ENCODE results near the gene RABL2A.
A peak's percentile ranks its signal among the peaks of the same experiment; 100 is the strongest.
"Not testable (repeated sequence)": the region's sequence is repeated elsewhere in the genome, so short reads cannot be mapped to it uniquely, and the experiment has no call there.

The RABL2A gene

DNA sequence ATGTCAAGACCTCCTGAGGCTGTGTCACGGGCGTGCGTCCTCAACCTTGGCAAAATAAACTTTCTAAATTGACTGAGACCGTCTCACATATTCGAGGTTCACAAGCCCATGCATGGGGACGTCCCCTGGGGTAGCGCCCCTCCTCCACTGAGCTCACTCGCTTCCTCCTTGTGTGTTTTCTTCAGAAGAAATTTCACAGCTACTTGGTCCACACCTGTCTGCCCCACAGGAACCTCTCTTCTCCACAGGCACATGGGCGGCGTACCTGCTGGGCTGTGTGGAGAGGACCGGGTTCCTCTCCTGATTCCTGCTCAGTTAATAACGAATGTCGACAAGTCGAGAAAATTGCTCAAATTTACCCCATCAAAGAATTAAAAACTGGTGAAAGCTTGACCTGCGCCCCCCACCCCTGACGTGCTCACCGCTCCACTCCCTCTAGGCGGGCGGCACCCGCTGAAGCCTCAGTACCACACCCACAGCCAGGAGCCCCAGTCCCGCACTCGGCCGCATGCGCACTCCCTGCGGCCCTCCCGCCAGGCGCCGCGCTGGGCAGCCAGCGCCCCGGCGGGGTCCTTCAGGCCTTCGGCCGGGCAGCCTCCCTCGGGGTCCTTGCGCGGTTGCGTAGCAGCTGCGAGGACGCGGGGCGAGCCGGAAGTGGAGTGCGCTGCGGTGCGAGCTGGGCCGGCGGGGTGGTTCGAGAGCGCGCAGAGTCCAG lies at the start of gene RABL2A:
Gene RABL2A (plus strand): TSS at position 651 of the 715 bp plus-strand sequence. CDS start 1,341 bp downstream, outside the sequence.
- DNase-seq (ENCODE audit: low read depth) = peak; percentile 71

DNA sequence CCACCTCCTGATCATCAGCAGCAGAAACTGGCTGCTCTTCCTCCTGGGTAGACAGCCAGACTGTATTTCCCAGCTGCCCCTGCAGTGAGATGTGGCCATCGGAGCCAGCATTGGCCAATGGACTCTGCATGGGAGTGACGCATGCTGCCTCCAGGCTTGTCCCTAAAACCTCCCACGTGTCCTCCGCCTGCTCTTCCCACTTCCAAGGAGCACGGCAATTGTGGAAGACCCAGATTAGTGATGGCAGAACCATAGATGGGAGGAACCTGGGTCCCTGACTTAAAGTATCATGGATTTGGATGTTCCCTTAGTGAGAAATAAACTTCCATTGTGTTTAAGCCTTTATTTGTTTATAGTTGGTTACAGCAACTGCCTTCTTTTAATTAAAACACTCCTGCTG lies 48.6 kb upstream of the RABL2A start:
- DNase-seq (ENCODE audit: low read depth) = not testable (repeated sequence)

DNA sequence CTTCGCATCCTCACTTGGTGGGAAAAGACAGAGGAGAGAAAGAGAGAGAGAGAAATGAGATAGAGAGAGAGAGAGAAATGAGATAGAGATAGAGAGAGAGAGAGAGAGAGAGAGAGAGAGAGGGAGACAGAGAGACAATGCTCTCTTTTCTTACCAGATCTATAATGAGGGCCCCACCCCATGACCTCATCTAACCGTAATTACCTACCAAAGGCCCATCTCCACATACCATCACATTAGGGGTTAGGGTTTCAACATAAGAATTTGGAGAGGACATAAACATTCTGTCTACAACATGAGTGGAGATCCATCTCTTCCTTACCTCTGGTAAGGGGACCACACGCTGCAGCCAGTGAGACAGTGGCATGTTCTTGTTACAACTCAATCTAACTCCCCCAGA lies 44.6 kb upstream of the RABL2A start:
- DNase-seq (ENCODE audit: low read depth) = not testable (repeated sequence)

DNA sequence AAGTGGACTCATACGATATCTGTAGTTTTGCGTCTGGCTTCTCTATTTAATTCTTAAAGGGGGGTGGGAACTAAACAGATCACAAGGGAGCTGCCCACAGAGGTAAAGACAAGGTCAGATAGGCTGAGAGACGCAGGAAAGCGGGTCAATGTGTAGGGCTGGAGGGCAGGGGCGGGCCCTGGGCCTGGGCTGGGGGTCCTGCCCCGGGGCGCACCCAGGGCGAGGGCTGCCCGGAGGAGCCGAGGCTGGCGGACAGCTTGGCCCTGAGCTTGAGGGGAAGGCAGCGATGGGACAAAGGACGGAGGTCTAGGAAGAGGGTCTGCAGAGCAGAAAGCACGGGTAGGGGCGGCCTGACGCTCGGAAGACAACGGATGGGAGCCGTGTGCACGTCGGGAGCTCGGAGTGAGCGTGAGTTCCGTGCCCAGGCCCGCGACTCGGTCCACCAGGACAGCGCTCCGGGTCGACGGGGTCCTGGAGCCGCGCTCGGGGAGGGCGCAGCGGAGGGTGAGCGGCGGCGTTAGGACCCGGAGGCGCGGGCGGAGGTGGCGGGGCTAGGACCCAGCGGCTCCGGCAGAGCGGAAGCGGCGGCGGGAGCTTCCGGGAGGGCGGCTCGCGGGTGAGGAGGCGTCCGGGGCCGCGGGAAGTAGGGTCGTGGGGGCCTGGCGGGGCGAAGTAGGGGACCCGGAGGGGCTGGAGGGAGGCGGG lies 43.4 kb upstream of the RABL2A start:
- DNase-seq (ENCODE audit: low read depth) = peak; percentile 72

DNA sequence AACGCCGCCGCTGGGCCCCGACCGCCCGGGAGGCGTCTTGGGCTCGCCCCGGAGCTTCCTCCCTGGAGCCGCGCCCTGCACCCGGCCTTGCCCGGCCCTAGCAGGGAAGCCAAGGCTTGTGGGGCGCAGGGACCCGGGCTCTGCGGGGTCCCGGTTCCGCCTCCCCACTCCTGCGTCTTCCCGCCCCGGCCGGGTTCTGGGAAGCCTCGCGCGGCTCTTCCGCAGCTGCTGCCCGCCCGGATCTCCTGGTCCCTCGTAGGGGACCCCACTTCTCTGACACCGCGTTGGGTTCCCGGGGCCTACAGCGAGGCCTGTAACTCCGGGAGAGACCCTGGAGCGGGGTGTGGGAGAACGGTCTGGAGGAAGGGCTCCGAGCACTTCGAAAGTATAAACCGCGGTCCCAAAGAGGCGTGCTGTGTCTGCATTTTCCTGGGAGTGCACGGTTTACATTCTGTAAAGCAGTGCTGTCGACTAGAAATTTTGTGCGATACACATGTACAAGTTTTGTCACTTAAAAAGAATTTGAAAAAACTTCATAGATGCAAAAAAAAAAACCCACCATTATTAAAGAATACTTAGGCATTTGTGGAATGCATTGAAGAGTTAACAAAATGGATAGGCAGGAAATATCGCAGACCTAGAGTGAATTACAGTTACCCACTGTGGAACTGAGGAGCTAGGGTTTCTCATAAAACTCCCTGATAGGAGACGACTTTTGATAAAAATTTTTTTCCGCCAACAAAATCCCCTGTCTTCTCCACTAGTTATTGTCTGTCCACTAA lies 42.6 kb upstream of the RABL2A start:
- DNase-seq (ENCODE audit: low read depth) = not testable (repeated sequence)

DNA sequence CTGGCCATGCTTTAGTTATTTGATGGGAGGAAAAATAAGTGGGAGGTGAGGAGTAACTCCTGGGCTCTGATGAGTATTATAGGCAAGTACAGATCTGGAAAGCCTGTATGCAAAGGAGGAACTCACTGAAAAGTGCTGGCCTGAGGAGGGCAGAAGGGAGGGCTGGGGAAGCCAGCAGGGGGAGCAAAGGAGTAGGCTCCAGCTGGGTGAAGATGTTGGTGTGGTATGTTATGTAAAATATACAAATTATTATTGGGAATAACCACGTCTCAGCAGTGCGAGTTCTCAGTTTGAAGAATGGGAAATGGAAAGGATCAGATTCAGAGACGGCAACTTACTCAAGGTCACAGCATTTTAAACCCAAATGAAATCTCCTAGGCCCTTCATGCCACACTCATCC lies 39.9 kb upstream of the RABL2A start:
- DNase-seq (ENCODE audit: low read depth) = peak; percentile 41

DNA sequence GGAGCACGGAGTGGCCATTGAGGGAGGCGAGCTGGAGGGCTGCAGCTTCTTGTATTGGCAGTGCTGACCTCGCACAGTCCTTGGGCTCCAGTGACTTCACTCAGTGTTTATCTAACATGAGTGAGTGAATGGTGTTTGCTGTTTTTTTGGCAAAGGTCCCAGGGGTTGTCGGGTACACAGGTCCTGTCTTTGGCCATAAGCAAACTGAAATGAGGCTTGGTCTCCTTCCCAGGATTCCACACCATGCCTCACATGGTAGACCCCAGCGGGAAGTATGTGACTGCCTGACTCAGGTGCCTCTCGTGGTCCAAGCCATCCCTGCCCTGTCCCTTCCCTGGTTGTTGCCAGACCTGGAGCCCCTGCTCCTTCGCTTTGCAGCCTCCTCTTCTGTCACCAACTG lies 37.5 kb upstream of the RABL2A start:
- not testable (repeated sequence) for DNase-seq (ENCODE audit: low read depth)

DNA sequence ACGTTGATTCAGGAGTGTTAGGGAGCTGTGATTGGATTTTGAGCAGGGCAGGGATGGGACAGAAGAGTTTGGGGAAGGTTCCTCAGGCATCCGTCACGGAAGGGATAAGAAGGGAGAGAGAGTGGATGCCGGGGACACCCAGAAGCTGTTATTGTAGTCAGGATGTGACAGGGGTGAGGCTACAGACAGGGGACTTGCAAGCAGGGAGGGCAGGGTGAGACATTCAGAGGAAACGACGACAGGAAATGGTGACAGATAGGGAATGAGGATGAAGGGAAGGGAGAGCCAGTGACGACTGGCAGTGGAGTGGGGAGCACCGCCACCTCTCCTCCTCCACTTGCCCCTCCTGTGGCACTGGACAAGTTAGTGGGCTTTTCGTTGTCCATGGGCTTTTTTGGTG lies 35.1 kb upstream of the RABL2A start:
- not testable (repeated sequence) for DNase-seq (ENCODE audit: low read depth)

DNA sequence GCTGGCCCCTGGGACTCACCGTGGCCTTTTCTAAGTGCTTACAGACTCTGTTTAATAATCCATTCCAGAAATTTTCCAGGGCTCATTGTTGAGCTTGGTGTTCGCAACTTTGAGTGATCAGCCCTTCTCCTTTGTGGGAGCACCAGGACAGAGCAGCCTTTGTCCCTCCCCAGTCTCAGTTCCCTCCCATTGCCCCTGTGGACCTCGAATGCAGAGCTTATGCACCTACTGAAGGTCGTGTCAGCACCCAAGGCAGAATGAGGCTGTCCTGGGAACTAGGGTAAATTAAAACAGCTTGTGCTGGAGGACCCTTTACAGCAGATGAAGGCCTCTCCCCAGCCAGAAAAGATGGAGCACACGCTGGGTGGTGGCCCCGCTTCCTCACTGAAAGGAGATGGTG lies 33.8 kb upstream of the RABL2A start:
- DNase-seq (ENCODE audit: low read depth) = not testable (repeated sequence)

DNA sequence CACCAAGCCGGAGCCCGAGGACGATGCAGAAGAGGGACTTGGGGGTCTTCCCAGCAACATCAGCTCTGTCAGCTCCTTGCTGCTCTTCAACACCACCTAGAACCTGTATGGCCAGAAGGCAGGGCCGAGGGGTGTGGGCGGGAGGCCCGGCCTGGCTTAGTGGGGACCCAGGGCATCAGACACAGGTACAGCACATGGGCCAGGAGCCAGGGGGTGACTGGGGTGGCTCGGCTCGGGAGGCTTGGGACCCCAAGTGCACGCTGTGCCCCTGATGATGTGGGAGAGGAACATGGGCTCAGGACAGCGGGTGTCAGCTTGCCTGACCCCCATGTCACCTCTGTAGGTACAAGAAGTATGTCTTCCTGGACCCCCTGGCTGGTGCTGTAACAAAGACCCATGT lies 31.3 kb upstream of the RABL2A start:
- not testable (repeated sequence) for DNase-seq (ENCODE audit: low read depth)

DNA sequence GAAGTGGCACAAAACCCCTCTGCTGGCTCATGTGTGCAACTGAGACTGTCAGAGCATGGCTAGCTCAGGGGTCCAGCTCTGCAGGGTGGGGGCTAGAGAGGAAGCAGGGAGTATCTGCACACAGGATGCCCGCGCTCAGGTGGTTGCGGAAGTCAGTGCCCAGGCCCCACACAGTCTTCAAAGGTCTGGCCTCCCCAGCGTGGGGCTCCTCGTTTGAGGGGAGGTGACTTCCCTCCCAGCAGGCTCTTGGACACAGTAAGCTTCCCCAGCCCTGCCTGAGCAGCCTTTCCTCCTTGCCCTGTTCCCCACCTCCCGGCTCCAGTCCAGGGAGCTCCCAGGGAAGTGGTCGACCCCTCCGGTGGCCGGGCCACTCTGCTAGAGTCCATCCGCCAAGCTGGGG lies 29.9 kb upstream of the RABL2A start:
- DNase-seq (ENCODE audit: low read depth) = not testable (repeated sequence)

DNA sequence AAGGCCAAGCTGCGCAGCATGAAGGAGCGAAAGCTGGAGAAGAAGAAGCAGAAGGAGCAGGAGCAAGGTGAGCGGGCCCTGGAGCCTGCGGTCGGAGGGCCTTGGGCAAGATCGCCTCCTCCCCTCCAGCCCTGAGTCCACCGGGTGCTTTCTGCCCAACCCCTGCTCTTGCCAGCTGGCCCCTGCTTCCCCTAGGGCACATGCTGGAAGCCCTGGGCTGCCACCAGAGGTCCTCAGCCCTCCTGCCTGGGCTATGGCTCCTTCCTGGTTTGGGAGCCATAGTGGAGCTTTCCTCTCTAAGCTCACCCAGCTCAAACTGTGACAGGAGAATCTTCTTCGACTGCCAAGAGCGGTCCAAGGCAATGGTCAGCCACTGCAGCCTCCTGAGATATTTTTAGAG lies 29.5 kb upstream of the RABL2A start:
- not testable (repeated sequence) for DNase-seq (ENCODE audit: low read depth)

DNA sequence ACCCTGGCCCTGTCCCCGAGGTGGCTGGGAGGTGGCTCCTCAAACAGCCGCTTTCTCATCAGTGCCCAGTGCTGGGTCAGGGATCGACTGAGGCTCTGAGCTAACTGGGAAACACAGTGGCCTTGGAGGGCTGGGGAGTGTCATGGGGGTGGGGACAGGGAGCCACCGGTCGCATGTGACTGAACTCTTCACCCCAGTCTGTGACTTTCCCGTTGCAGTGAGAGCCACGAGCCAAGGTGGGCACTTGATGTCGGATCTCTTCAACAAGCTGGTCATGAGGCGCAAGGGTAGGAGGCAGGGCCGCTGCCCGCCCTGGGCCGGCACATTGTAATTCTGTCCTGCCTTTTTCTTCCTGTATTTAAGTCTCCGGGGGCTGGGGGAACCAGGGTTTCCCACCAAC lies 28.9 kb upstream of the RABL2A start:
- not testable (repeated sequence) for DNase-seq (ENCODE audit: low read depth)

DNA sequence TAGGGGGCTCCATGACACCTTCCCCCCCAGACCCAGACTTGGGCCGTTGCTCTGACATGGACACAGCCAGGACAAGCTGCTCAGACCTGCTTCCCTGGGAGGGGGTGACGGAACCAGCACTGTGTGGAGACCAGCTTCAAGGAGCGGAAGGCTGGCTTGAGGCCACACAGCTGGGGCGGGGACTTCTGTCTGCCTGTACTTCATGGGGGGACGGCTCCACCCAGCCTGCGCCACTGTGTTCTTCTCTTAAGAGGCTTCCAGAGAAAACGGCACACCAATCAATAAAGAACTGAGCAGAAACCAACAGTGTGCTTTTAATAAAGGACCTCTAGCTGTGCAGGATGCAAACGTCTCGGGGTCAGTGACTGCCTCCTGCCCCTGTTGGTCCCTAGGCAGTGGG lies 28.3 kb upstream of the RABL2A start:
- DNase-seq (ENCODE audit: low read depth) = not testable (repeated sequence)

DNA sequence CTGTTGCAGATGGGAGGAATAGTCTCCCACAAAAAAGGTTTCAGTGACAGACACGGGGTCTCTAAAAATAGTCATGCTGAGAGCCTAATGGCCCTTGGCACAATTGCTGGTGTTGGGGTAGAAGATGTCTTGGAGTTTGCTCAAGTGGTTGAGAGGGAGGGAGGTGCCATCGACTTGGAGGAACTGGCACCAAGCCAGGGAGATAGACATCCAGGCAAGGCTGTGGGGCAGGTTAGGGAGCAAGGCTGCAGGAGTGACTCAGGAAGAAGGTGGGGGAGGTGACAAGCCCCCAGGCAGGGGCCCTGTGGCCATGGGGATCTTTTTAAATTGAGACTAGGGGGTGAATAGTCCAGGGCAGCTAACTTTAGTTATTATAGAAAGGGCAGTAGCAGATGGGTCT lies 27.9 kb upstream of the RABL2A start:
- not testable (repeated sequence) for DNase-seq (ENCODE audit: low read depth)

DNA sequence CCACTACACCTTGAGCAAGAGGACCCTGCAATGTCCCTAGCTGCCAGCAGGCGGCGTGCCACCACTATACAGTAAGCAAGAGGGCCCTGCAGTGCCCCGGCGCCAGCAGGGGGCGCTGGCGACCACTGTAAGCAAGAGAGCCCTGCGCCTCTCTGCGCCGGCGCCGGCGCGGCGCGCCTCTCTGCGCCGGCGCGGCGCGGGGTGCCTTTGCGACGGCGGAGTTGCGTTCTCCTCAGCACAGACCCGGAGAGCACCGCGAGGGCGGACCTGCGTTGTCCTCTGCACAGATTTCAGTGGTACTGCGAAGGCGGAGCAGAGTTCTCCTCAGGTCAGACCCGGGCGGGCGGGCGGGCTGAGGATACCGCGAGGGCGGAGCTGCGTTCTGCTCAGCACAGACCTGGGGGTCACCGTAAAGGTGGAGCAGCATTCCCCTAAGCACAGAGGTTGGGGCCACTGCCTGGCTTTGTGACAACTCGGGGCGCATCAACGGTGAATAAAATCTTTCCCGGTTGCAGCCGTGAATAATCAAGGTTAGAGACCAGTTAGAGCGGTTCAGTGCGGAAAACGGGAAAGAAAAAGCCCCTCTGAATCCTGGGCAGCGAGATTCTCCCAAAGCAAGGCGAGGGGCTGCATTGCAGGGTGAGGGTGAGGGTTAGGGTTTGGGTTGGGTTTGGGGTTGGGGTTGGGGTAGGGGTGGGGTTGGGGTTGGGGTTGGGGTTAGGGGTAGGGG lies 24.9 kb upstream of the RABL2A start:
- DNase-seq (ENCODE audit: low read depth) = not testable (repeated sequence)

DNA sequence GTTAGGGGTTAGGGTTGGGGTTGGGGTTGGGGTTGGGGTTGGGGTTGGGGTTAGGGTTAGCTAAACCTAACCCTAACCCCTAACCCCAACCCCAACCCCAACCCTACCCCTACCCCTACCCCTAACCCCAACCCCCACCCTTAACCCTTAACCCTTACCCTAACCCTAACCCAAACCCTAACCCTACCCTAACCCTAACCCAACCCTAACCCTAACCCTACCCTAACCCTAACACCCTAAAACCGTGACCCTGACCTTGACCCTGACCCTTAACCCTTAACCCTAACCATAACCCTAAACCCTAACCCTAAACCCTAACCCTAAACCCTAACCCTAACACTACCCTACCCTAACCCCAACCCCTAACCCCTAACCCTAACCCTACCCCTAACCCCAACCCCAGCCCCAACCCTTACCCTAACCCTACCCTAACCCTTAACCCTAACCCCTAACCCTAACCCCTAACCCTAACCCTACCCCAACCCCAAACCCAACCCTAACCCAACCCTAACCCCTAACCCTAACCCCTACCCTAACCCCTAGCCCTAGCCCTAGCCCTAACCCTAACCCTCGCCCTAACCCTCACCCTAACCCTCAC lies 24.1 kb upstream of the RABL2A start:
- DNase-seq (ENCODE audit: low read depth) = no peak

DNA sequence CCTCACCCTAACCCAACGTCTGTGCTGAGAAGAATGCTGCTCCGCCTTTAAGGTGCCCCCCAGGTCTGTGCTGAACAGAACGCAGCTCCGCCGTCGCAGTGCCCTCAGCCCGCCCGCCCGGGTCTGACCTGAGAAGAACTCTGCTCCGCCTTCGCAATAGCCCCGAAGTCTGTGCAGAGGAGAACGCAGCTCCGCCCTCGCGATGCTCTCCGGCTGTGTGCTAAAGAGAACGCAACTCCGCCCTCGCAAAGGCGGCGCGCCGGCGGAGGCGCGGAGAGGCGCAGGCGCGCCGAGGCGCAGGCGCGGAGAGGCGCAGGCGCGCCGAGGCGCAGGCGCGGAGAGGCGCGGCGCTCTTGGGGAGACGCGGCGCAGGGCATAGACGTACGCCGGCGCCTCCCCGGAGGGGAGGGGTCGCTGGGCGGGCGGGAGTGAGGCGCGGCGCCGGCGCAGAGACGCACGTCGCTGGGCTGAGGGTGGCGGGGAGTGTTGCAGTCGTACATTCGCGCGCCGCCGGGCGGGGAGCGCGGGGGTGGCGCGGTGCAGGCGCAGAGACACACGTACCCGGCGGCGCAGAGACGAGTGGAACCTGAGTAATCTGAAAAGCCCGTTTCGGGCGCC lies 23.5 kb upstream of the RABL2A start:
- peak; percentile 85 for DNase-seq (ENCODE audit: low read depth)

DNA sequence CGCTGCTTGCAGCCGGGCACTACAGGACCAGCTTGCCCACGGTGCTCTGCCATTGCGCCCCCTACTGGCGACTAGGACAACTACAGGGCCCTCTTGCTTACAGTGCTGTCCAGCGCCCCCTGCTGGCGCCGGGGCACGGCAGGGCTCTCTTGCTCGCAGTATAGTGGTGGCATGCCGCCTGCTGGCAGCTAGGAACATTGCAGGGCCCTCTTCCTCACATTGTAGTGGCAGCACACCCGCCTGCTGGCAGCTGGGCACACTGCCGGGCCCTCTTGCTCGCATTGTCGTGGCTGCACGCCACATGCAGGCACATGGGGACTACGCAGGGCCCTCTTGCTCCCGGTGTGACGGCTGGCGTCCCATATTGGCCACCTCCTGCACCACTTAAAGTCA lies 23.0 kb upstream of the RABL2A start:
- peak; percentile 88 for DNase-seq (ENCODE audit: low read depth)

DNA sequence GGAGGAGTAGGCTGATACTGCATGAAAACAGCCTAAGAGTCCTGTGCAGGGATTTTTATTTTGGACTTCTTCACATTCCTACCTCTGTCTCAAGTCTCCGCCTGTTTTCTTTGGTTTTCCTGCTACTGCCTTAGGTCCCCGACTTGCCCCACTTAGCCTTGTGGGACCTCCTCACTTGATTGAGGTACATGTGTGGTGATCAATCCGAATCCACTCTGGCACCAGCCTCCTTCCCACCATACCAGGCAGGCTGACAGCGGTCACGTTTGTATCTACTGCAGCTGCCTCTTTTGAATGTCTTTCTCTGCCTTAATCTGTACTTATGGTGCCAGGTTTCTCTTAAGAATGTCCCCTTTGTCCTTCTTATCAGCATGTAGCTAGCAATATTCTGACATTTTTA lies 22.4 kb upstream of the RABL2A start:
- not testable (repeated sequence) for DNase-seq (ENCODE audit: low read depth)

DNA sequence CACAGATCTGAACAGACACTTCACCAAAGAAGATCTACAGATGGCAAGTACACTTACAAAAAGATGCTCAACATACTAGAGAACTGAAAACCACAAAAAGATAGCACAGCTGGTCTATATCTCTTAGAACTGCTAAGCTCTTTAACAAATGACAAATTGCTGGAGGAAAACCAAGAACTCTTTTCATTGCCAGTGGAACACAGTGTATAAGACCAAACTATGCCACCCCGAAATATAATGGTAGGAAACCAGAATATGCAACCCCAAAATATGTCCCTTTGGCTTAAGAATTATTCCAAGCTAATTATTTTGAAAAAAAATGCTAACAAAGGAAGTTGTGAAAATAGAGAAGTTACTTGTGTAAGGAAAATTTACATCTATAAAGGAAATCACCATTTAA lies 21.0 kb upstream of the RABL2A start:
- DNase-seq (ENCODE audit: low read depth) = not testable (repeated sequence)

Measured in stimulated activated CD4-positive, alpha-beta T cell treated with anti-CD3 and anti-CD28 coated beads, Interleukin-2, amount 100 ng/mL, for 4 hours (primary cell).